Measurements from ENCODE around the gene PITPNB.

The PITPNB gene

DNA sequence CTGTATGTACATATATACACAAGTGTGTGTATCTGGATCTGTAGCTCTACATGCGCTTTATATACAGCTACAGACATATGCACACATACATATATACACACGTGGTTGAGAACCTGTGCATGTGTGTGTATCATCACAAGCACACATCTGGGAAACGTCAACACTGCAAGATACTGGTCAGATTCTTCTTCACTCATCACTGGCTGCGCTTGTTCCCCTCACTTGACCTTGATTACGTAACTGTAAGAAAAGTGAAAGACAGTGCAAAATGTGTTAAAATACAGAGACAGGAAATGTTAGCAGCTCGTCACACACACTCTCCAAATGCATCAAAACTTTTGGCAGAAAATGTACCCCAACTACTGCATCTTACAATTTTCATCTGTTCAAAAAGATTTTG lies 65.6 kb downstream of the PITPNB start:
- no peak for DNase-seq

DNA sequence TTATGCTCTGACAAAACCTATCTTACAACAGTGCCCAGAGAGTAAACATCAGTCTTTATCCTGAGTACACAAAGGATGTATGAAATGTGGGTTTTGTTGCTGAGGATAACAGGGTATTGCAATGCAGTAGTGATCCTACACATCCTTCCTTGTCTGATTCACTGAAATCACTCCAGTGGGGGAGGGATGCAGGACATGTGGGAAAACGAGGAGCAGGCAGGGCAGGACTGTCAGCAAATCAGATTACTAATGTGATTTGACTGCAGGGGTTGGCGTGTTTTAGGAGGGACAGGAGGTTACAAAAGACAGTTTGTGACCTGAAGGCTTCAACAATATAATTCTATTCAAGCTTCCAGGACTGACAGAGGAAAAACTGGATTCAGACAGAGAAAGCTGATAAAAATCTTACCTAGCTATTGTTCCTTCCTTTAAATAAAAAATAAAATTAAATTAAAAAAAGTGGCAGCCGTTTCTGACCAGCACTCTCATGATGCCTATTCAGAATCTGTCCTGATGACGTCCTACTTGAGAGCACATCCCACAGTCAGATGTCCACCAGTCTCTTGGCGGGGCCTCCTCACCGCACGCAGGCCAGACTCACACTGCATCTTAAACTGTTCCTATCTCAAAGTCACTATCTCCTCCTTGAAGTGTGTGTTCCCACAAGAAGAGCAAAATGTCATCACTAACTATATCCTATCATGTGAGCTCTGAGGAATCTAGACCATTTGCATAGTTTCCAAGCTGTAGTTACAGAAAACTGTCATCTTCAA lies 66.9 kb downstream of the PITPNB start:
- DNase-seq, result no peak

DNA sequence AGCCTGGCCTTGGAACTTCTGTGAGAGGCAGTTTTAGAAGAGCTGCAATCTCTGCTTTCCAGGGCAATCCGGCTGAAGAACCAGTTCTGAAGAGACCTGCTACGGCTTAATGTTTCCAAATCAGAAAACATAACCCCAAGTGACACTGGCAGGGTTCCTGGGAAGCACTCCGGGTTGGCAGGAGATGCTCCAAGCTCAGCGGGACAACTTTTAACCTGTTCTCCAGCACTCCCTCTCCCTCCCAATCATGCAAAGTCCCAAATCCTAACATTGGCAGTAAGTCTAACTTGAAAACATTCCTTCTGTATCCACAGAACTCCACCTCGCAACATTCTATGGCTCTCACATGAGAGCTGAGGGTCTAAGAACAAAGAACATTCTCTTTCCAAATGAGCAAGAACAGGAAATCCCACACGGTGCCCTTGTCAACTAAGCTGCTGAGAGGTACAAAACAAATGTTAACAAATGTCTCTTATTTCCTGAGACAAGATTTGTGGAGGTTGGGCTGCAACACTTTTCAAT lies 69.0 kb downstream of the PITPNB start:
- no peak for DNase-seq

DNA sequence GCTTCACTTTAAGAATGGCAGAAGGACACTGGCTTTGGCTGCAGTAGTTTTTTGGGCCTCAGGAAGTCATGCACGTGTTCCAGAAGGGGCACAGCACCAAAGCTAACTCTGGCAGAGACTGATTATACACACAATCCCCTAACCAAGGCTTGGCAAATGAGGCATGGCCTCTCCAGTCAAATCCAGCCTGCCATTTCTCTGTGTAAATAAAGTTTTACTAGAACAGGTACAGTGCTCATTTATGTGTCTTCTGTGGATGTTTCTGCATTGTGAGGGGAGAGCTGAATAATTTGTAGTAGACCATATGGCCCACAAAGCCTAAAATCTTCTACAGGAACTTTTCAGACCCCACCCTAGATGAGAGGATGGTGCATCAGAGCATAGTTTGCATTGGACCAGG lies 71.1 kb downstream of the PITPNB start:
- no peak for DNase-seq

DNA sequence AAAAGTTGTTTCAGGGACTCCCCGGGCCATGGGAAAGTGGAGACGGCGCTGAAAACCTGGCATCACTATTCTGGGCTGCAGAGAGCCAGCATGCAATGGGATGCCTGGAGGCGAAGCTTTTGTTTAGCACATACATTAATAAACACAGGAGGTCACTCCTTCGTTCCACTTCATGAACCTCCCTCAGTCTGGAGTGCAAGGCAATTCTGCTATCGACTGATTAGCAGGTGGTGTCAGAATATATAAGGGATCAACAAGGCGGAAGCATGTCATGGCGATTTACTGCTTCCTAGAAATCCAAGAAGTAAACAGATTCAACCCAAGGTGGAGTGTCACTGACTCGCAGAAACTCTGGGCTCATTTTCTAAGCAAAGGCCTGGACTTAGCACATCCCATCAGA lies 72.1 kb downstream of the PITPNB start:
- DNase-seq, result no peak

DNA sequence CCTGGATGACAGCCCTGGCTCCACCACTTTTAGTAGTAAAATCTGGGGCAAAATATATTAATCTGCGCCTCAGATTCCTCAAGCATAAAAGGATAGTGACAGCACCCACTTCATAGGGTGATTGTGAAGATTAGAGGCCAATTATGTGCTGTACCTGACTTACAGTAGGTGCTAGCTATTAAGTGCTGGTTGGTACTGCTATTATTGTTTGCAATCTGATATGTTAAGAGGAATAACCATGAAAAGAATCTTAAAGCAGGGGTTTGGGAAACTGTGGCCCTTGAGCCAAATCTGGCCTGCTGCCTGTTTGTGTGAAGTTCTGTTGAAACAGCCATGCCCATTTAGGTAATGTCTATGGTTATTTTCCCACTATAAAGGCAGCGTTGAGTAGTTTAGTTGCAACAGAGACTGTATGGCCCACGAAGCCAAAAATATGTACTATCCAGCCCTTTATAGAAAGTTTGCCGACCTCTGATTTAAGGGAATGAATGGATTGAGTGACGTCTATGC lies 72.8 kb downstream of the PITPNB start:
- no peak for DNase-seq

DNA sequence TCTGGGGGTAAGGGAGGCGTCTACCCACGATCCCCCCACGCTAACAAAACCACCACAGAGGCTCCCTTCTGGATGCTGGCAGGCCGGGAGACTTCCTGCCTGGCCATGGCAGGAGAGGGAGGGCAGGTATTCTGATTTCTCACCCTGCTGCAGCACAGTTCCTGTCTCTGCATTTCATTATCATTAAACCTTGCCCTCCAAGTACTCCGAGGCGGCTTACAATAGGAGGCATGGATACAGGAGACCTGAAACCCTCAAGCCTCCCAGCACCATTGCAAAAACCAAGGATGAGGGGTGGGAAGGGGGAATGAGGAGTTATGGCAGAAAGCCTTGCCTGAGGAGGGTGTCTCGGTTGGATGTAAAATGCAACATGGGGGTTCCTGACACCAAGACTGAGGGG lies 73.4 kb downstream of the PITPNB start:
- no peak for DNase-seq

DNA sequence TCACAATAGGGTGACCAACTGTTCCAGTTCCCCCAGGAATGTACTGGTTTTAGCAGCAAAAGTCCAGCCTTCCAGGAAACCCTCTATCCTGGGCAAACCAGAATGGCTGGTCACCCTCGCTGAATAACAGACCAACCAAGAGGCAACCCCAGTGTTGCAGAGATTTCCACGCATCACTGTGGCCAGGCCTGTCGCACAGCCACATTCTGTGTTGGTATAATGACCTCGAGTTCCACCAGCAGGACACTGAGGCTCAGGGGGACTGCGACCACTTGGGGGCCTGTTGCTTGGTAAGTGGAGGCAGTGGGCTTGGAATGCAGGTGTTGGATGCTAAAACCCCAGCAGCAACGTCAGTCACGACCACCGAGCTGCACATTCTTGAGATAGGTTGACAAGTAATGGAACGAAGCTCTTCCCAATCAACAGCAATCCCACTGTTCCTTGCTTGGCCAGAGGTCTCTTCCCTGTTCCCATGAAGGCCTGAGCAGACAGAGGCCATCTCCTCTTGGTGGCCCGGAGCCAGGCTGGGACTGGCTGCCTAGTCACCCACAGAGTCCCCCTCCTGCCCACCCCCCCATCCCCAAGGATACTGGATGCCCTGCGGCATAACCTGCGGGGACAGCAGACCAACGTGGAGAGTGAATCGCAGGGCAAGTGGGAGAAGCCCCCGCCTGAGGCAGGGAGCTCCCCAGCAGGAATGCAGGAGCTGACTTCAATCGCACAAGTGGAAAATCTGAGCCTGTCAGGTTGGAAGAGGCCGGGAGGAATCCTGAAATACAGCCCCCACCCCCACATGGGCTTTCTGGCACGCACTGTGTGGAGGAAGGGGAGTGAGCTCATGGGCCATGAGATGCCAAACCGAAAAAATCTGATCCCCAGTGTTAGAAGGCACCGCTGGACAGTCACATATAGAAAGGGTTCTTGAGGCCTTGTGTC lies 74.1 kb downstream of the PITPNB start:
- no peak for DNase-seq

DNA sequence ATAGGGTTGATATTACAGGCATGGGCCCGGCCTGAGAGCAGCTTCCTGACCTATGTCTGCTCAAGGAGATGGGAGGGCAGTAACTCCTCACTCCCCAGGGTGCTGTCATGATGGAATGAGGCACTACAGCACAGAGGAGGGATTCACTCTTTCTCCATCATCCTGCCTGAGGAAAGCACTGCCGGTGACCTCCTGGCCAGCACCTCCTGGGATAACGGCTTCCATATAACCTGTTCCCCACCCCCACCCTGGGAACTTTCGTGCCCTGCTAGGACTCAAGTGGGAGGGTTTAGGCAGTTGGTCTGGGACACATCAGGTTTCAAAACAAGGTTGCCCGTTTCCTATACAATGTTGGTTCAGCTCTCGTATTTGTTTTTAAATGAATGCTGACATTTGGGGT lies 74.8 kb downstream of the PITPNB start:
- DNase-seq, result no peak

DNA sequence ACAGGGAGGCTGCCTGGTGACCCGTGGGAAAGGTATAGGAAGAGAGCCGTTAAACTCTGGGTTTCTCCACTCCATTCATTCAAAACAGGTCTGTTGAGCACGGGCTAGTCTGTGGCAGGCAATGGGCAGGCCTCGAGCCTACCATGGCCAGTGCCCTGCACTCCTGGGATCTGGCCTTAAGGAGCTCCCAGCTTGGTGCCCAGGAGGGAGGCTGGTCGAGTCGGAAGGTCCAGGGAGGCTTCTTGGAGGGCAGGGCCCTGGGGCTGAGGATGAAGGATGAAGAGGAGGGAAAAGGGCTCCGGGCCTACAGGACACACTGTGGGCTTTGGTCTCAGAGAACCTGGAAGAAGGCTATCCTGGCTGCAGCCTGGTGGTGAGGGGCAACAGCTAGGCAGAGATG lies 75.6 kb downstream of the PITPNB start:
- DNase-seq, result no peak

DNA sequence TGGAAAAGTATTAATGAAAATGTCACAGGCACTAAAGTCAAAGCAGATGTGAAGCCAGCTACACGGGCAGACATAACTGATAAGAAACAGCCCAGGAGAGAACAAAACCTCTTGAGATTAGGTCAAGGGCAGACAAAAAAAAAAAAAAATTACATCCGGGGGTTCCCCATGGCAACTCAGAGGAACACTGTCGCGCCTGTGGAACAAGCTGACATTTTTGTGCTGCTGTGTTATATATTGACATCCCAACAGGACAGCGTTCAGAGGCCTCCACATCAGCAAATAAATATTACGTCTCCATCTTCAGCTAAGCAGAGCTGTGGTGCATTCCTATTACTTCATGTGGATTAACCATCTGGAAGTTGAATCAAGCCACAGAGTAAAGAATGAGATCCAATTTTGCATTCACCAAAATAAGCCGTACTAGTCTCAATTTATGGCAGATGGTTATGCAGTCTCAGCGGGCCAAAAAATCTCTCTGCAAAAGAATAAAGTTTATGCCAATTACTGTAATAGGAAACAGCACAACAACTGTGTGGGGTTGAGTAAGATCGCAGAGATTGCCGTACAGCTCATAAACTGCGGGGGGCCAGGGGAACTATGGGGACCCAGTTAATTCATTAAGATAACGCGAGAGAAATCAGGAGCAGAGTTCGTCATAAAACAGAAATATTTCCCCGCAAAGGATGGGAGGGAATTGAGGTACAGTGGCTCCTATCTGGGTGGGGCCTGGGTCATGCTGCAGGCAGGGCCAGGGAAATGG lies 76.2 kb downstream of the PITPNB start:
- DNase-seq, result no peak

DNA sequence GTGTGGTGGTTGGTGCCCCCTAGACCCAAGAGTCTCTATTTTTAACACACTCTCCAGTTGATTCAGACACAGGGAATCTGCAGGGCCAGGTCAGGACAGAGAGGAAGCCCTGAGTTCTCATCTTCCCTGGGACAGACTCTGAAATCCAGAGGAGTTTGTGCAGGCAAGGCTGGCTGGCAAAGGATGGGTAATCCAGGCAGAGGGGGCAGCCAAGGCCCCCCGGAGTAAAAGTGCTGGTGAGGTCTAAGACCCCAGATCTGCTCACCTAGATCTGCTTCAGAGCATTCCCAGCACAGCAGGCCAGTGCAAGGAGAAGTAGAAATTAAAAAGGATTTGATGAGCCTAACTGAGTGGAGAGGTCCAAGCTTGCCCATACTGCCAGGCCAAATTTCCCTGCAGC lies 76.9 kb downstream of the PITPNB start:
- DNase-seq, result no peak

DNA sequence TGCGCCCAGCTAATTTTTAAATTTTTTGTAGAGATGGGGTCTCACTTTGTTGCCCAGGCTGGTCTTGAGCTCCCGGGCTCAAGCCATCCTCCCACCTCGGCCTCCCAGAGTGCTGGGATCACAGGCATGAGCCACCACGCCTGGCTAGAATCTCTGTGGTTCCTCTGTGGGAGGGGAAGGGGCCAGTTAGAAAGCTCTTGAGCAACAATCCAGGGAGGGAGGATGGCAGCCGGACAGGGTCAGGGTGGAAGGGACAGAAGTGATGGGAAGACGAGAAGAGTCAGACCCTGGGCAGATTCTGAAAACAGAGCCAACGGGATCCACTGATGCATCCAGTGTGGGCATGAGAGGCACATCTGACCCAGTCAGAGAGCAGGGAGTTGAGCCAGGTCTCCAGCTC lies 78.6 kb downstream of the PITPNB start:
- no peak for DNase-seq

DNA sequence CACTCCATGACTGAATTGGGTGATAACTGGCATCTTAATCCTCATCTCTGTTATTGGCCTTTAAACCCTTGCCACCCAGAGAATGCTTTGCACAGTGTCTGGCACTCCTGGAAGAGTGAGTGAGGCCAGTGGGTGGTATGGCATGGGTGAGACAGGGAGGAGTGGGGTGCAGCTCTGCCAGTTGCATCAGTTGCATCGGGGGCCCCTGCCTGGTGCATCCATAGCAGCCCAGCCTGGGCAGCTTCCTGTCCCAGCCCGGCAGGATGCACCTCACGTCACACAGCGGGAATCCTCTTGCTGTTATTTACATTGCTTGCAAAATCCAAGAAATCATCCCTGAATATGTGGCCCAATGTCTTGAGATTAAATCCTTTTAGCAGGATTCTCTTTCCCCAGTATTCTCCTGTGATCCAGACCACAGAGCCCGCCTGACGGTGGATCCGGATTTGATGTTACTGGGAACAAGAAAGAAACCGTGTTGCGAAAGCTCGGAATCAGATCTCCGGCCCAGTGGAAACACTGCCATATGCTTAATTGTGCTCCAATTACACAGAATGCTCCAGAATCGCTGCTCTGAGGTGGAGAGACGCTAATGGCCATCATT lies 79.9 kb downstream of the PITPNB start:
- DNase-seq, result no peak

DNA sequence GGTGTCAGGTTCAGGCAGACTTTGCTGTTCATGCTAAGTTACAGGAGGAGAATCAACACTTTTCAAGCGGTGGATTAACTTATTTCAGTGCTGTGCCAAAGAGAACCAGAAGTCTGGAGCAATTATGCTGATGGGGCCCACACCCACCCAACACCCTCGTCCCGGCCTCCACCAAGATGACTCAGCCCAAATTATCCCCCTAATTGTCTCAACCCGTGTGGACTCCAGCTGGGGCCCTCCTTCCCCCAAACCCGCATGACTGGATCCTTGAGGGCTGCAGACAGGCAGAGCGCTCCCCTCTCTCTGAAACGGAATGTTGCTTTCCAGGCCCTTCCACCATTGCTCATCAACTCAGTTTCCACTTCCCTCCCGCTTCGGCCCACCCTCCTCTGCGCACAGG lies 82.9 kb downstream of the PITPNB start:
- no peak for DNase-seq

DNA sequence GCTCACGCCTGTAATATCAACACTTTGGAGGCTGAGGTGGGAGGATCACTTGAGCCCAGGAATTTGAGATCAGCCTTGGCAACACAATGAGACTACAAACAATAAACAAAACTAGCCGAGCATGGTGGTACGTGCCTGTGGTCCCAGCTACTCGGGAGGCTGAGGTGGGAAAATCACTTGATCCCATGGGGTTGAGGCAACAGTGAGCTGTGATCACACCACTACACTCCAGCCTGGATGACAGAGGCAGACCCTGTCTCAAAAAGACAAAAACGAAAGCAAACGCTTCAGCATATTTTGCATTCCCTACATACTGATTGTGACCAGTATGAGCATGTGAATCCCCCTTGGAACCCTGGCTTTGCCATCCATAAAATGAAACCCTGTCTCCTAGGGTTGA lies 83.6 kb downstream of the PITPNB start:
- DNase-seq, result no peak

DNA sequence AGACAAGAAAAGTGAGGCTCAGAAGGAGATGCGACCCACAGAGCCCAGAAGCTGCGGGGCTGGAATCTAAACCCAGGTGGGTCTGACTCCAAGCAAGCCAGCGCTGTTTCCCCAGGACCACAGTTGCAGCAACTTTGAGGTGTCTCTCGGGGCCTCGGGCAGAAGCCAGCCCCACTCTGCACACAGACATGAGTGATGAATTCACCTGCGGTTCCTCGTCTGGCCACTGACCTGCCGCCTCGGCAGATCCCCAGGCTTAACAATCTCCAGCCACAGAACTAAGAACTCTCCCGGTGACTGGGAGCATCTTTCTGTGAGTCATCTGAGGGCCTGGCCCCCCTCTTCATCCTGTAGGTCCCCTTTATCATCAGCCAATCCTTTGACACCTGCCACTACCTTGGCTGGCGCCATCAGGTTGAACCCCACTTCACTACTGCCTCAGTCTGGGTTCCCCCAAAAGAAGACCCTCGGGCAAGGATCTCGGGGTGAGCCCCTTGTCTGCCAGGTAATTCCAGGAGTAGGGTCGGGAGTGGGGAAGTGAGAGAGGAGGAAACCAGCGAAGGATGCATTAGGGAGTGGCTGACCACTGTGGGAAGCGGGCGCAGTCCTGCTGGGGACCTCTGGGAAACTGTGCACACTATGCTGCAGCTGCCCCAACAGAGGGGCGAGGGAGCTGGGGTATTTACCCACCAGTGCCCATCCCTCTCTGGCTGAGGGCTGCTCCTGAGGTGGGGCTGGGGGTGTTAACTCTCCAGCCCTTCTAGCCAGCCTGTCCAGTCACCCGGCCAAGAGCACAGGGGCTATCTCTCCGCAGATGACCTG lies 84.5 kb downstream of the PITPNB start:
- DNase-seq, result no peak

DNA sequence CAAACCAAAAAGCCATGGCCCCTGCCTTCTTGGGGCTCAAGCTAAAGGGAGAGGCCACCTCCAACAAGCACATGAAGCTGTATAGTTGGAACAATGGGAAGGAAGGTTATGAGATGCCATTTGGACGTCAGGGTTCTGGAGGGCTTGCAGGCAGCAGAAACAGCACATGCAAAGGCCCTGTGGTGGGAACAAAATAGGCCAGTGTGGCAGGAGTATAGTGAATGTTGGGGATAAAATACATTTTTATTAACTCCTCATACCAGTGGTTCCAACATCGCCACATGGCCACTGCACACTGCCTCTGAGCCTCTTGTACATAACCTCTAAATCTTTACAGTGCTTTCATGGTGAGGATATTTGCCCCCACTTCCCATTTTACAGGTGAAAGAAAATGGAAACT lies 85.3 kb downstream of the PITPNB start:
- DNase-seq, result no peak

DNA sequence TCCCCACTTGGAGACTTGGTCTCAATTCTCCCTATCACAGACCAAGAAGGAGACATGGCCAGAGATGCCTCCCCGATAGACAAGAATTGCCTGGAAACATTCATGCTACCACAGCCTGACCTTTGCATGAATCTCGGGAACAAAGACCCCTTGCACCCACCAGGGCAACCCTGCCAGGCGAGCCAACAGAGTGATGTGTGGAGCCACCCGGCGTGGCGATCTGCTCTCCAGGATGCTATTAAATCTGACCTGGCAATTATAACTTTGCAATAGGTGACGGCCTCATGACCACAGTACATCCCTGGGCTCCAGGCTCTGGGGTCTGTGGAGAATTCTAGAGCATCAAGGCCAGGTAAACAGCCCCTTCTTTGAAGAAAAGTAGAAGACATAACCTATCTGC lies 86.5 kb downstream of the PITPNB start:
- DNase-seq, result no peak

DNA sequence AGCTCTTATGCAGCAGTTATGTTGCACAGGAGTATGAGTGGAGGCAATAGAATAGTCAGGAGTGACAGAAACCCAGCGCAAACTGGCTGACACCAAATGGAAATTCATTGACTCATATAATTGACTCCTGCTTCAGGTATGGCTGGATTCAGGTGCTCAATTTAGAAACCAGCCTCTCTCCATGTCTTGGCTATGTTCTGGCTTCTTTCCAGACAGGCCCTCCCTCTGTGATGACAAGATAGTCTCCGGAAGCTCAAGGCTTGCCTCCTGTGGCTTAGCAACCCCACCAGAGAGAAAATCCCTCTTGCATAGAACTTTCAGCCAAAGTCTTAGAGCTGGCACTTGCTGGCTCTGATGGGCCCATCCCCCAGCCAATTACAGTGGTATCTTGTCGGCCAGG lies 89.4 kb downstream of the PITPNB start:
- no peak for DNase-seq

Data from activated naive CD4-positive, alpha-beta T cell (primary cell).